ENCODE data around the gene NR1D2. TPM values are rescaled to one million over a fixed set of nuclear protein-coding genes. Genes with fewer than 3 reads are reported as not detected.

The NR1D2 gene
- total and polyA plus RNA-seq, 2 donors (not counting 1 experiment from before 2014, with no cell fraction given), result 9.9 to 58.2 TPM

GRCh38 chr3:23932571-23932970 lies 12.5 kb upstream of the NR1D2 start:
- no peaks in the 10 kb centered on the region for H3K79me2 ChIP-seq (ENCODE audit: control insufficient read depth, insufficient read depth, low read length)
- H3K27me3 ChIP-seq (replicated peaks in 1 of 4; ENCODE audit: control extremely low read depth in 1 of 4, control insufficient read depth in 3 of 4, insufficient read depth in 4 of 4, low read length in 3 of 4), result no peaks in the 10 kb centered on the region
- no peak for DNase-seq
- H3K27me3 Mint-ChIP-seq, result no peaks in the 10 kb centered on the region
- H3K4me3 ChIP-seq (ENCODE audit: control extremely low read depth in 1 of 5, extremely low read depth in 1 of 5, insufficient read depth in 1 of 5, low read depth in 2 of 5, low read length in 4 of 5), result no peak overlapping the region
- TF ChIP-seq CTCF (IDR thresholded peaks at IDR 0.05) (no peak), EZH2 (IDR thresholded peaks at IDR 0.05; ENCODE audit: borderline replicate concordance, insufficient read depth, low read depth, low read length, poor library complexity, severe bottlenecking) (no peak)
- no peaks in the 10 kb centered on the region for H3K9me3 Mint-ChIP-seq (ENCODE audit: insufficient read depth)
- ChIA-PET CTCF (no interaction called here), POLR2A (no interaction called here)
- no peak overlapping the region for H3K9ac ChIP-seq (ENCODE audit: low read length)
- no peaks in the 10 kb centered on the region for H3K9me3 ChIP-seq (ENCODE audit: control extremely low read depth in 1 of 3, control insufficient read depth in 2 of 3, insufficient read depth in 1 of 3, low read length in 2 of 3)
- H4K20me1 ChIP-seq (ENCODE audit: control insufficient read depth, insufficient read depth, low read length, poor library complexity, severe bottlenecking), result no peaks in the 10 kb centered on the region
- H3K4me1 Mint-ChIP-seq, result peaks cover 1% of the 10 kb centered on the region
- intact Hi-C loops (cut with micrococcal nuclease), result no loop called here
- no CpG with 5 or more reads among the region's 4 CpGs for WGBS (ENCODE audit: insufficient coverage)
- no peak for ATAC-seq (ENCODE audit: low read depth)
- no peak overlapping the region for H3K4me3 Mint-ChIP-seq
- H3K4me2 ChIP-seq (replicated peaks; ENCODE audit: low read depth, low read length, poor library complexity, severe bottlenecking), result no peak overlapping the region
- H3K27ac ChIP-seq (ENCODE audit: low read length in 2 of 2), result no peak overlapping the region
- no peak overlapping the region for H3K27ac Mint-ChIP-seq
- H3K4me1 ChIP-seq (ENCODE audit: control insufficient read depth in 2 of 2, insufficient read depth in 2 of 2, low read length in 2 of 2), result peaks cover 0 to 3% of the 10 kb centered on the region in 2 donors
- no peak overlapping the region for H2AFZ ChIP-seq (ENCODE audit: insufficient read depth, low read depth, low read length, poor library complexity, severe bottlenecking)
- no peaks in the 10 kb centered on the region for H3K36me3 ChIP-seq (replicated peaks in 1 of 2; ENCODE audit: control extremely low read depth in 1 of 2, control insufficient read depth in 1 of 2, extremely low read depth in 1 of 2, insufficient read depth in 2 of 2, low read length in 1 of 2)

GRCh38 chr3:23934253-23934652 lies 10.8 kb upstream of the NR1D2 start:
- Mint-ChIP-seq H3K27me3 (no peaks in the 10 kb centered on the region), H3K4me3 (no peak overlapping the region), H3K27ac (no peak overlapping the region), H3K9me3 (ENCODE audit: insufficient read depth) (no peaks in the 10 kb centered on the region), H3K4me1 (peaks cover 1% of the 10 kb centered on the region)
- intact Hi-C loops (cut with micrococcal nuclease), result no loop called here
- TF ChIP-seq CTCF (IDR thresholded peaks at IDR 0.05) (no peak), EZH2 (IDR thresholded peaks at IDR 0.05; ENCODE audit: borderline replicate concordance, insufficient read depth, low read depth, low read length, poor library complexity, severe bottlenecking) (no peak)
- no peak for ATAC-seq (ENCODE audit: low read depth)
- Histone ChIP-seq H3K9me3 (ENCODE audit: control extremely low read depth in 1 of 3, control insufficient read depth in 2 of 3, insufficient read depth in 1 of 3, low read length in 2 of 3) (peaks cover 0 to 5% (median 4%) of the 10 kb centered on the region in 3 donors), H3K27ac (ENCODE audit: low read length in 2 of 2) (no peak overlapping the region), H4K20me1 (ENCODE audit: control insufficient read depth, insufficient read depth, low read length, poor library complexity, severe bottlenecking) (no peaks in the 10 kb centered on the region), H3K4me3 (ENCODE audit: control extremely low read depth in 1 of 5, extremely low read depth in 1 of 5, insufficient read depth in 1 of 5, low read depth in 2 of 5, low read length in 4 of 5) (no peak overlapping the region), H3K4me2 (replicated peaks; ENCODE audit: low read depth, low read length, poor library complexity, severe bottlenecking) (no peak overlapping the region), H3K4me1 (ENCODE audit: control insufficient read depth in 2 of 2, insufficient read depth in 2 of 2, low read length in 2 of 2) (no peaks in the 10 kb centered on the region), H3K9ac (ENCODE audit: low read length) (no peak overlapping the region), H2AFZ (ENCODE audit: insufficient read depth, low read depth, low read length, poor library complexity, severe bottlenecking) (no peak overlapping the region), H3K36me3 (replicated peaks in 1 of 2; ENCODE audit: control extremely low read depth in 1 of 2, control insufficient read depth in 1 of 2, extremely low read depth in 1 of 2, insufficient read depth in 2 of 2, low read length in 1 of 2) (no peaks in the 10 kb centered on the region), H3K79me2 (ENCODE audit: control insufficient read depth, insufficient read depth, low read length) (no peaks in the 10 kb centered on the region), H3K27me3 (replicated peaks in 1 of 4; ENCODE audit: control extremely low read depth in 1 of 4, control insufficient read depth in 3 of 4, insufficient read depth in 4 of 4, low read length in 3 of 4) (no peaks in the 10 kb centered on the region)
- WGBS (ENCODE audit: insufficient coverage), result 90% methylated on average over 2 of the region's 4 CpGs
- ChIA-PET CTCF (no interaction called here), POLR2A (interaction anchor here (1.0 kb wide), 1 partner anchor 18 kb away, joined by 3 read pairs; the partner anchor contains the start of genes NKIRAS1 and RPL15)
- no peak for DNase-seq
